Astrocyte (in vitro differentiated cells and primary cell): Measurements from ENCODE around the gene TRIM7. TPM values are rescaled to one million over a fixed set of nuclear protein-coding genes. Genes with fewer than 3 reads are reported as not detected.
A peak's percentile ranks its signal among the peaks of the same experiment; 100 is the strongest.

Source experiments
- DNase-seq: peaks from one replicate; pipeline ENCODE4 v3.0.0-alpha.2; 2010; ENCODE audit warnings: low read depth
- FAIRE-seq: peaks from 2 replicates; lab custom pipeline; 2011; peaks lifted over from hg19 to GRCh38; lab: Jason Lieb, UNC
- H2AFZ ChIP-seq: 2 replicates; pipeline ENCODE4 v1.6.0; 2012; ENCODE audit warnings: low read depth, low read length, inconsistent platforms
- H3K27ac ChIP-seq: 2 replicates; pipeline ENCODE4 v1.5.1; 2011; ENCODE audit warnings: low read depth, low read length, inconsistent platforms
- H3K27me3 ChIP-seq: 2 replicates; pipeline ENCODE4 v1.6.0; 2011; ENCODE audit warnings: low read length, inconsistent platforms; ENCODE audit not compliant: insufficient read depth
- H3K36me3 ChIP-seq: 2 replicates; pipeline ENCODE4 v1.5.1; 2011; ENCODE audit warnings: low read length, inconsistent platforms; ENCODE audit not compliant: insufficient read depth
- H3K4me1 ChIP-seq: 2 replicates; pipeline ENCODE4 v1.5.1; 2011; ENCODE audit warnings: low read length, inconsistent platforms; ENCODE audit not compliant: insufficient read depth
- H3K4me2 ChIP-seq: 2 replicates; pipeline ENCODE4 v1.6.0; 2012; ENCODE audit warnings: low read length, inconsistent platforms
- H3K4me3 ChIP-seq: 2 replicates; pipeline ENCODE4 v1.5.1; 2011; ENCODE audit warnings: low read depth, mild to moderate bottlenecking, low read length, inconsistent platforms; ENCODE audit not compliant: insufficient read depth
- H3K79me2 ChIP-seq: 2 replicates; pipeline ENCODE4 v1.6.0; 2012; ENCODE audit warnings: mild to moderate bottlenecking, low read length, inconsistent platforms; ENCODE audit not compliant: insufficient read depth
- H3K9ac ChIP-seq: 2 replicates; pipeline ENCODE4 v1.6.0; 2012; ENCODE audit warnings: mild to moderate bottlenecking, low read length, inconsistent platforms
- H3K9me3 ChIP-seq: 2 replicates; pipeline ENCODE4 v1.5.1; 2012; ENCODE audit warnings: low read depth, mild to moderate bottlenecking, low read length, inconsistent platforms; ENCODE audit not compliant: insufficient read depth
- H4K20me1 ChIP-seq: 2 replicates; pipeline ENCODE4 v1.6.0; 2012; ENCODE audit warnings: low read length, inconsistent platforms; ENCODE audit not compliant: insufficient read depth
- H3K27ac Mint-ChIP-seq: one replicate; pipeline ENCODE4 v1.8.0; 2021; ENCODE audit warnings: mild to moderate bottlenecking, mixed read lengths; ENCODE audit not compliant: unreplicated experiment
- H3K27me3 Mint-ChIP-seq: one replicate; pipeline ENCODE4 v1.8.0; 2021; ENCODE audit warnings: low read depth, mixed read lengths; ENCODE audit not compliant: unreplicated experiment
- H3K36me3 Mint-ChIP-seq: one replicate; pipeline ENCODE4 v1.8.0; 2021; ENCODE audit warnings: low read depth, mixed read lengths; ENCODE audit not compliant: unreplicated experiment
- H3K4me1 Mint-ChIP-seq: one replicate; pipeline ENCODE4 v1.8.0; 2021; ENCODE audit warnings: low read depth, mixed read lengths; ENCODE audit not compliant: unreplicated experiment
- H3K4me3 Mint-ChIP-seq: one replicate; pipeline ENCODE4 v1.8.0; 2021; ENCODE audit warnings: mild to moderate bottlenecking, moderate library complexity, mixed read lengths; ENCODE audit not compliant: unreplicated experiment
- H3K9me3 Mint-ChIP-seq: one replicate; pipeline ENCODE4 v1.8.0; 2021; ENCODE audit warnings: mild to moderate bottlenecking, mixed read lengths; ENCODE audit not compliant: unreplicated experiment
- CTCF ChIP-seq: IDR thresholded peaks from 2 replicates; pipeline ENCODE4 v1.5.1; 2011; ENCODE audit warnings: low read depth, mild to moderate bottlenecking, inconsistent platforms, low read length, moderate library complexity; ENCODE audit not compliant: insufficient read depth
- EZH2 ChIP-seq: IDR thresholded peaks from 2 replicates; pipeline ENCODE4 v1.6.1; 2012; ENCODE audit warnings: mild to moderate bottlenecking, low read length, inconsistent platforms; ENCODE audit not compliant: insufficient read depth
- total RNA-seq: library from RNA; stranded (reverse); gene quantifications from 2 replicates; pipeline ENCODE4 v1.2.1, GENCODE V29; 2021

TRIM7 gene
- total RNA-seq, 1 donor from 2014 or later, result 0.27 TPM

- Mint-ChIP-seq H3K27me3 (no peaks in the 10 kb centered on the region), H3K36me3 (peaks cover 33% of the 10 kb centered on the region), H3K4me1 (peaks cover 16% of the 10 kb centered on the region), H3K9me3 (no peaks in the 10 kb centered on the region), H3K27ac (peak overlapping the region; percentile 72), H3K4me3 (no peak overlapping the region)
- H3K9ac ChIP-seq, result no peak overlapping the region
- H3K4me3 ChIP-seq, result no peak overlapping the region
- TF ChIP-seq CTCF, result no peak
- no peak for TF ChIP-seq EZH2
- no peaks in the 10 kb centered on the region for H3K27me3 ChIP-seq
- H2AFZ ChIP-seq, result no peak overlapping the region
- H3K27ac ChIP-seq, result no peak overlapping the region
- peaks cover 29% of the 10 kb centered on the region for H3K79me2 ChIP-seq
- FAIRE-seq (no peak), DNase-seq (no peak)
- no peak overlapping the region for H3K4me2 ChIP-seq
- no peaks in the 10 kb centered on the region for H3K9me3 ChIP-seq
- peaks cover 10% of the 10 kb centered on the region for H3K4me1 ChIP-seq
- peaks cover 56% of the 10 kb centered on the region for H3K36me3 ChIP-seq
- H4K20me1 ChIP-seq, result peaks cover 75% of the 10 kb centered on the region
Measured at GRCh38 chr5:181234455-181235306, 29.7 kb upstream of the TRIM7 start.

- H3K4me1 Mint-ChIP-seq, result peaks cover 16% of the 10 kb centered on the region
- TF ChIP-seq EZH2, result no peak
- TF ChIP-seq CTCF, result no peak
- H3K4me3 Mint-ChIP-seq, result no peak overlapping the region
- Histone ChIP-seq H3K36me3 (peaks cover 52% of the 10 kb centered on the region), H4K20me1 (peaks cover 75% of the 10 kb centered on the region), H3K4me1 (peaks cover 5% of the 10 kb centered on the region), H3K9ac (no peak overlapping the region), H3K4me2 (no peak overlapping the region), H2AFZ (no peak overlapping the region), H3K4me3 (no peak overlapping the region), H3K27me3 (no peaks in the 10 kb centered on the region), H3K27ac (no peak overlapping the region), H3K79me2 (peaks cover 28% of the 10 kb centered on the region), H3K9me3 (no peaks in the 10 kb centered on the region)
- H3K36me3 Mint-ChIP-seq, result peaks cover 29% of the 10 kb centered on the region
- DNase-seq (no peak), FAIRE-seq (no peak)
- H3K27me3 Mint-ChIP-seq, result no peaks in the 10 kb centered on the region
- peak overlapping the region; percentile 26 for H3K27ac Mint-ChIP-seq
- H3K9me3 Mint-ChIP-seq, result no peaks in the 10 kb centered on the region
Measured at GRCh38 chr5:181233801-181234454, 28.9 kb upstream of the TRIM7 start.
